Transverse colon (tissue), 4 donors: ENCODE results near the gene MYCBP2. TPM values are rescaled to one million over a fixed set of nuclear protein-coding genes. Genes with fewer than 3 reads are reported as not detected.

ENCODE experiments used
- DNase-seq: peaks from one replicate; pipeline ENCODE4 v3.0.0-alpha.2; 2019
- H3K27ac ChIP-seq, 4 donors: fragments of 200-600 bp; sonication (generic); 2 replicates each; pipeline ENCODE4 v1.5.1; 2016 to 2018; ENCODE audit warnings: inconsistent platforms in 4 of 4
- H3K27me3 ChIP-seq: fragments of 200-600 bp; sonication (generic); 2 replicates; pipeline ENCODE4 v1.5.1; 2017; ENCODE audit warnings: inconsistent platforms
- H3K36me3 ChIP-seq, 4 donors: fragments of 200-600 bp; sonication (generic); 2 replicates each; pipeline ENCODE4 v1.5.1; 2017 to 2019; ENCODE audit warnings: inconsistent platforms in 4 of 4
- H3K4me1 ChIP-seq, 4 donors: fragments of 200-600 bp; sonication (generic); 2 replicates each; pipeline ENCODE4 v1.5.1; 2017 to 2020; ENCODE audit warnings: inconsistent platforms in 4 of 4
- H3K4me3 ChIP-seq, 4 donors: fragments of 200-600 bp; sonication (generic); 1 replicate in 1 of 4; 2 replicates in 3 of 4; pipeline versions ENCODE4 v1.5.1 to v1.6.1; 2017 to 2019; ENCODE audit warnings: inconsistent platforms in 4 of 4
- H3K9me3 ChIP-seq, 2 donors: fragments of 200-600 bp; sonication (generic); 2 replicates each; pipeline ENCODE4 v1.5.1; 2017 to 2019; ENCODE audit warnings: inconsistent platforms in 2 of 2
- CTCF ChIP-seq, 5 experiments: fragments of 200-600 bp in 3 of 5; fragments of 450-650 bp in 2 of 5; sonication (generic) in 3 of 5; IDR thresholded peaks; 1 replicate in 2 of 5; 2 replicates in 3 of 5; pipeline ENCODE4 v1.5.1; 2016 to 2017; ENCODE audit warnings: antibody characterized with exemption in 5 of 5, inconsistent platforms in 3 of 5, mild to moderate bottlenecking in 2 of 5, moderate library complexity in 1 of 5
- EP300 ChIP-seq: sonication (generic); formaldehyde crosslinking; IDR thresholded peaks from one replicate; pipeline ENCODE4 v1.6.1; 2017; ENCODE audit warnings: antibody characterized with exemption, low read depth
- POLR2A ChIP-seq: fragments of 450-650 bp; IDR thresholded peaks from one replicate; pipeline ENCODE4 v1.6.1; 2016; ENCODE audit warnings: antibody characterized with exemption, mild to moderate bottlenecking, moderate library complexity
- POLR2AphosphoS5 ChIP-seq, 3 donors: sonication (generic); formaldehyde crosslinking; IDR thresholded peaks; one replicate each; pipeline ENCODE4 v1.6.1; 2016; ENCODE audit warnings: antibody characterized with exemption in 3 of 3
- WGBS, 2 donors: methylation state at CpG; one replicate each; pipeline ENCODE4 v1.1.5; 2018; ENCODE audit warnings: low coverage in 1 of 2; 5-methylcytosine and 5-hydroxymethylcytosine counted together
- in situ Hi-C, 4 donors: fragments of 200-750 bp; cut with MboI; loops; one replicate each; pipeline versions ENCODE4 v1.15.0 to v1.15.1; 2017; ENCODE audit warnings: low sequenced_read_pairs in 3 of 4, low pct_ligation_motif_present in 1 of 4, low pct_unique_long_range_greater_than_20kb in 1 of 4
- intact Hi-C: fragments of 100-400 bp; cut with DNase I; formaldehyde crosslinking; loops from one replicate; pipeline ENCODE4 v1.15.1; 2023; ENCODE audit warnings: low total_unique reads
- total RNA-seq, 4 donors: library from RNA; depleted of rRNA; stranded (reverse); fragments of >200 nt; gene quantifications; one replicate each; pipeline ENCODE4 v1.1.0, GENCODE V29; 2016

Gene MYCBP2
- total RNA-seq, 4 donors from 2014 or later: 41.0 to 95.0 (median 48.3) TPM

GRCh38 chr13:77185721-77186120 is 141.2 kb downstream of the MYCBP2 start:
- TF ChIP-seq POLR2A: no peak
- TF ChIP-seq EP300: no peak
- TF ChIP-seq POLR2AphosphoS5 (IDR thresholded peaks at IDR 0.05): no peak
- no peak for TF ChIP-seq CTCF (IDR thresholded peaks at IDR 0.05)
- Histone ChIP-seq H3K27me3 (no peaks in the 10 kb centered on the region), H3K9me3 (no peaks in the 10 kb centered on the region), H3K4me1 (no peaks in the 10 kb centered on the region), H3K27ac (no peak overlapping the region), H3K36me3 (peaks cover 0 to 41% (median 10%) of the 10 kb centered on the region in 4 donors), H3K4me3 (no peak overlapping the region)
- intact Hi-C loops: no loop called here
- no peak for DNase-seq
- WGBS, 2 donors: 96 to 100% methylated on average over 3 of the region's 3 CpGs
- in situ Hi-C loops: no loop called here

- 60 to 76% methylated on average over 1 to 2 of the region's 2 CpGs for WGBS, 2 donors
- in situ Hi-C loops: no loop called here
- Histone ChIP-seq H3K4me1 (no peaks in the 10 kb centered on the region), H3K27ac (no peak overlapping the region), H3K36me3 (peaks cover 0 to 54% (median 17%) of the 10 kb centered on the region in 4 donors), H3K27me3 (no peaks in the 10 kb centered on the region), H3K9me3 (no peaks in the 10 kb centered on the region), H3K4me3 (no peak overlapping the region)
- DNase-seq: no peak
- intact Hi-C loops: no loop called here
- no peak for TF ChIP-seq CTCF (IDR thresholded peaks at IDR 0.05)
- TF ChIP-seq POLR2A: no peak
- TF ChIP-seq POLR2AphosphoS5 (IDR thresholded peaks at IDR 0.05): no peak
- no peak for TF ChIP-seq EP300
Measured at GRCh38 chr13:77184455-77184854, 142.4 kb downstream of the MYCBP2 start.

GRCh38 chr13:77180011-77180410 is 146.9 kb downstream of the MYCBP2 start:
- no peak overlapping the region for H3K27ac ChIP-seq
- TF ChIP-seq EP300 (no peak), POLR2A (no peak), POLR2AphosphoS5 (IDR thresholded peaks at IDR 0.05) (no peak), CTCF (IDR thresholded peaks at IDR 0.05) (no peak)
- H3K4me3 ChIP-seq: no peak overlapping the region
- H3K27me3 ChIP-seq: no peaks in the 10 kb centered on the region
- H3K9me3 ChIP-seq: no peaks in the 10 kb centered on the region
- WGBS, 2 donors: 96 to 98% methylated on average over 4 of the region's 4 CpGs
- in situ Hi-C loops: no loop called here
- intact Hi-C loops: no loop called here
- no peaks in the 10 kb centered on the region for H3K4me1 ChIP-seq
- DNase-seq: no peak
- H3K36me3 ChIP-seq: peaks cover 0 to 62% (median 22%) of the 10 kb centered on the region in 4 donors

GRCh38 chr13:77177646-77178045 is 149.2 kb downstream of the MYCBP2 start:
- peaks cover 0 to 51% (median 19%) of the 10 kb centered on the region in 4 donors for H3K36me3 ChIP-seq
- in situ Hi-C loops (no loop called here), intact Hi-C loops (no loop called here)
- no peak overlapping the region for H3K27ac ChIP-seq
- H3K27me3 ChIP-seq: peaks cover 5% of the 10 kb centered on the region
- no peak overlapping the region for H3K4me3 ChIP-seq
- TF ChIP-seq POLR2AphosphoS5 (IDR thresholded peaks at IDR 0.05) (no peak), CTCF (IDR thresholded peaks at IDR 0.05) (no peak), EP300 (no peak), POLR2A (no peak)
- WGBS, 2 donors: 89 to 100% methylated on average over 2 of the region's 2 CpGs
- H3K4me1 ChIP-seq: no peaks in the 10 kb centered on the region
- no peak for DNase-seq
- H3K9me3 ChIP-seq: no peaks in the 10 kb centered on the region
